Limb (tissue), 2 donors: ENCODE measurements around the gene ECSCR.

Experiments
- DNase-seq, 2 donors: peaks; one replicate each; pipeline ENCODE4 v3.0.0-alpha.2; 2016; ENCODE audit errors: extremely low spot score in 2 of 2

Gene ECSCR

DNA sequence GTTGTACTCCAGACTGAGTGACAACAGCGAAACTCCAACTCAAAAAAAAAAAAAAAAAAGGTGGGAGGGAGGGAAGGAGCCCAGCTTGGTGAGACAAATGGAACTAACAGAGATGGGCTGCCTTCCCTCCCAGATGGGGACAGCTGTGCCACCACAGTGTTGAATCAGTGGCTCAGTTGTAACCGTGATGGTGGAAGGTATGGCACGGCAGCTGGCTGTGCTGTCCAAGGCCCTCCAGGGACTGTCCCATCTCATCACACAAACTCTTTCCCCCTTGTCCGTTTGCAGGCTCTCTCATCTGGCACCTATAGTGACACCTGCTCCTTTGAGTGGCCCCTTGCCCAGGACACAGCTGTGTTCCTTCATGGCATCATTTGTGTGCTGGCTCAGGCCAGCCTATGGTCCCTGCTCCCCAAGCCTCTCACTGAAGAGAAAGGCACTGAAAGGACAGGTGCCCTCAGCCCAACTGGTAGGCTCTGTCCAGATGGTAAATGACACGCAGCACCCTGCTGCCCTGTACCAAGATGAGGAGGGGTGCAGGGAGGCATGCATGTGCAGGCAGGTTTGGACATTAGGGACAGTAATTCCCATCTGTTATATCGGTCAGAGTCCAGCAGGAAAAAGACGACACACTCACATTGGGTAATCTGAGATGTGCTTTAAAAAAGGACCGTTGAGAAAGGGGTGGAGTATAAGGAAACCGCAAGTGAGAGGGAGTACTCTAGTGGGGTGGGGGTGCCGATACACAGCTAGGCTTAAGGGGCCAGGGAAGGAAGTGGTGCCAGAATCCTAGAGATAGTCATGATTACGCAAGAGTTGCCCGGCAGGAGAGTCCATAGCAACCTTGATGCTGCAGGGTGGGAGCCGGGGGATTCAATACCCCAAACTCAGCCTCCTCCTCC is 12.6 kb upstream of the ECSCR start:
- DNase-seq: no peak

DNA sequence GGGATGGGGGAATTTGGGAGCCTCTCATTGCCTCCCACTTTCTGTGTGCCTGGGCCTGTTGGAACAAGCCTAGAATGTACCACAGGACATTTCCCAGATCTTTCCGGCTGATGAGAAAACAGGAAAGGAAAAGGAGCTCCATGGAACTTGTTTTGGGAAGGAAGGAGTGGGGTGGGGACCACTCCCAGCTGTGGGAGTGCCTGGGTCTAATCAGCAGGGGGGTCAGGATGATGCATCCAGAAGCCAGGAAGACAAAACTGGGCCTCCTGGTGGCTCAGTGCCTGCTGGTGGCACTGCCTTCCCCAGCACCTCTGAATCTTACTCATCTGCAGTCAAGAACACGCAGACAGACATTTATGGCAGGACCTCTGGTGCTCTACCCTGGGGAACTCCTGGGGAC is 11.0 kb upstream of the ECSCR start:
- DNase-seq: no peak

DNA sequence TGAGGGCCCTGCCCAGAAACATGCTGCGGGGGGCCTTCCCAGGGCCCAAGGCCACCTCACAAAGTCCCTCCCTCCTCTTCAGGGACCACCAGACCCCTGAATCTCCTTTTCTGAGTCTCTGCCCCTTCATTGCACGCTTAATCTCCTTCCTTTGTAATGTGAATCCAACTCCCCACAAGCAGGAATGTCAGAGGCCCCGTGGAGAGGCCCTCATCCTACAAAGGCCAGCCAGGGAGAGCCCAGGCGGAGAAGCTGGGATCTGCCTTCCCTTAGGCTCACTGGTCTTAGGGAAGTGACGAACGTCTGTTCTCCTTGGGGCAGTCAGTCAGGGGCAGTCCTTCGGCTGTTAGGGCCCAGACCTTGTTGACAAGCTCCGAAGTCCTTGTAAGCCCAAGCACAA is 10.6 kb upstream of the ECSCR start:
- DNase-seq: peak in 1 of 2 donors; percentile 47

DNA sequence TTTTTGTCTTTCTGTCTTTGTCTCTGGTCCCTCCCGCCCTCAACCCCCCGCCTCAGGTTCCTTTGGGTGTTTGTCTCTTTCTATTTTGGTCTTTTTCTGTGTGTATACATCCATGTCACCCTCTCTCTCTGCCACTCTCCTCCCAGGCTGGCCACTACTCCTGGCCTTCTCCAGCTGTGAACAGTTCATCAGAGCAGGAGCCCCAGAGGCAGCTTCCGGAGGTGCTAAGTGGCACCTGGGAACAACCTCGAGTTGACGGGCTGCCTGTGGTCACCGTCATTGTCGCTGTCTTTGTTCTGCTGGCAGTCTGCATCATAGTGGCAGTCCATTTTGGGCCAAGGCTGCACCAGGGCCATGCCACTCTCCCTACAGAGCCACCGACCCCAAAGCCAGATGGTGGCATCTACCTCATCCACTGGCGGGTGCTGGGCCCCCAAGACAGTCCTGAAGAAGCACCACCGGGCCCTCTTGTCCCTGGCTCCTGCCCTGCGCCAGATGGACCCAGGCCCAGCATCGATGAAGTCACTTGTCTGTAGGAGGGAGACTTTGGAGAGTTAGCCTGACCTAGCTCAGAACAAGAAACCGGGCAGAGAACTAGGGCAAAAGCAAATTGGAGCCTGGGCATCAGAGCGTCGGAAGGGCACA is 10.0 kb upstream of the ECSCR start:
- no peak for DNase-seq

DNA sequence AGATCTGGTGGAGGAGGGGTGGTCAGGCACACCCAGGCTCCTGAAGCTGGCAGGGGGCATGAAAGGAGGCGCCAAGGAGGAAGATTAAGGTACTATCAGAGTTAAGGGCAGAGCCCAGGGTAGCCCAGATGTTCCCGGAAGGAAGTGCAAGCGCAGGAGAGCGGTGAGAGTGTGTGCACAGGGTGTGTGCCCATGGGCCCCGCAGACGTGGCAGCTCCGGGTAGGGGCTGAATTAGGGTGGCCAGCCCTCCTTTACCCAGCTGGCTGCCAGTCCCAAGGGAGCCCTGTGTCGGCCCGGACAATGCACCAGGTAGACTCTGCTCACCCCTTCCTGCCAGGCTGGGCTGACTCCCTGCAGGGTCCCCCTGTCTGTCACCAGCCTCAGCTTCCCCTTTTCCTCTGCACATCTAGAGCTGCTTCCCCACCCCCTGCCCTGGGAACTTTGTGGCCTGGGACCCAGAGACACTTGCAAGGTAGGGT is 8.3 kb upstream of the ECSCR start, which contains the start of gene SMIM33:
Gene SMIM33 (plus strand): TSS at position 184 of the 480 bp plus-strand sequence. CDS start 118 bp downstream, at position 302.
- no peak for DNase-seq

DNA sequence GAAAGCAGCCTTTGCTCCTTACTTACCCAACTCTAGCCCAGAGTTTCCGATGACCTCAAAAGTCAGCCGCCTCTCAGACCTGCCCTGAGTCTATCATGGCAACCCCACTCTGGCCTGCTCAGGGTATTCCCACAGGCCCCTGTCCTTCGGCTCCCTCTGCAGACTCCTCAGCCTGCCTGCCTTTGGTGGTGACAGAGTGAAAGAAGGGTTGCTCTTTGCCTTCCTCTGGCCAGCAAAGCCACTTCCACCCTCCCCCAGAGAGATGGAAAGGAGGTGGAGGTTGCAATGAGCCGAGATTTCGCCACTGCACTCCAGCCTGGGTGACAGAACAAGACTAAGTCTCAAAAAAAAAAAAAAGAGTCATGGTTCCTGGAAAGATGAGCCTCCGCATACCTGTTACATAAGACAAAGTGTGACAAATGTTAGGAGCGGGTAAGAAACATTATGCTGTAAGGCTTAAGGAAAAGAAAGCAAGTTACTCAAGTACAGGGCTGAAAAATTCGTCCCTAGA is 5.9 kb upstream of the ECSCR start:
- no peak for DNase-seq

DNA sequence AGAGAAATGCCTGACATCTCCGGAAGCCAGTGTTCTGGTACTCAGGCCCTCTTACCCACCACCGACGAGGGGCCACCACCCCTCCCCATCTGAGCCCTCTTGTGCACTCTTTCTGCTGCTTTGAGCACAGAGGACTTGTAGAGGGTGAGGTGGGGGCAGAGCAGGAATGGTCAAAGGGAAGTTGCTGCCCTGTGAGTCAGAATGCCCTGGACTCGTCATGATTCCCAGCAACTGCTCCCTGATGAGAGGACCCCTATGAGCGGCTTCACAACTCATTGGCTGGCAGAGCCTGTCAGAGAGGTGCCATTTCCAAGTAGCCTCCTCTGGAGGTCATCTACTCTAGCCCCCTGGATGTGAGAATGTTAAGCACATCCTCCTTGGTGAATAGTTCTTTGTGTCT is 845 bp downstream of the ECSCR start:
- DNase-seq: no peak

DNA sequence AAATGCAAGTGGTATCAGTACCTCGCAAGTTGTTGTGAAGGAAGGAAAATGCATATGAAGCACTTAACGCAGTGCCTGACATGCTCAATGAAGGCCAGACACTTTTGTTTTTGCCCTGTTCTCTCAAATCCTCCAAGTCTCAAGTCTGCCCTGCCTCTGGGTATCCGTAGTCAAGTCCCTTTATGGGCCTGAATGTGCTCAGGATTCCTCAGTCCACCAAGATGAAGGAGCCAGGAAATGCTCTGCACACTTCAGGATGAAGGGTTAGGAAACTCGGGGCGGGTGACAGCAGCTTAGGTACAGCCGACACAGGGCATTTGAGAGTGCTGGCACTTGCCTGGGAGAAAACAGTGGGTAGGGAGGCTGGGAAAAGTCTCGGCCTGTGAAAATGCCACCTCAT is 1.4 kb downstream of the ECSCR start:
- DNase-seq: no peak

DNA sequence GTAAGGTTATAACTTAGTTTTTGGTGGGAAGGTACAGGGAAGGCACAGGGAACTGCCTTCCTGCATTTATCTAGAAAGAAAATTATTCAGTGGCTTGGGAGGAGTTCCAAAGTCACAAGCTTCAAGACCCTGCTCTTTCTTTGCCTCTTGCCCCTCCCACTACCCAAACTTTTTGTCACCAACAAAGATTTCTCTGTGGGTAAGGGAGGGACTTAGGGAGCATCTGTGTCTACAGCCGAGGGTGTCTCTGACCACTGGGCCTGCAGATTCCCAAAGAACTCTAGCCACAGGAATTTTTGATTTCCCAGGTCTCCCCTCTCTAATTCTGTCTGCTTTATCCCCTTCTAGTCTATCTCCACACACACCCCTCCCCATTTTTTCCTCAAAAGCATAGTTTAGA is 2.1 kb downstream of the ECSCR start:
- no peak for DNase-seq

DNA sequence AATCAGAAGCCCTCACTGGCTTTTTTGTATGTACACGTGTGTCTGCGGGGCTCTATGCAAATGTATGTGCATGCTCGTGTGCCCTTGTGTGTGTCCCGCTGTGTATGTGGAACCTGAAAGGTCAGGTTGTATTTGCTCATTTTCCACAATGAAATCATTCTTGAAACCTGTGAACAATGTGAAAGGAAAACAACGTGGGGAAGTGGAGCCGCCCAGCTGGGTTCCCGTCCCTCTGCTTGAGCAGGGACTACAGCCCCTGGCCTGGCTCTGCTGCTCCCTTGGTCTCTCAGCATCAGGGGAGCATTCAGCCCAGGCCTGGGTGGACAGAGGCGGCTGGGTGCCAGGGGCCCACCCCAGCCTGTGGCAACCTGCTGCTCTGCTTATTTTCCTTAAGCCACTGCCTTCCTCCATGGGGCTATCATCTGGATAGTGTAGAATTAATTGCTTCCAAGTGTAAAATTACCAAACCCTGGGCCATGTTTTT is 3.0 kb downstream of the ECSCR start:
- DNase-seq: no peak

DNA sequence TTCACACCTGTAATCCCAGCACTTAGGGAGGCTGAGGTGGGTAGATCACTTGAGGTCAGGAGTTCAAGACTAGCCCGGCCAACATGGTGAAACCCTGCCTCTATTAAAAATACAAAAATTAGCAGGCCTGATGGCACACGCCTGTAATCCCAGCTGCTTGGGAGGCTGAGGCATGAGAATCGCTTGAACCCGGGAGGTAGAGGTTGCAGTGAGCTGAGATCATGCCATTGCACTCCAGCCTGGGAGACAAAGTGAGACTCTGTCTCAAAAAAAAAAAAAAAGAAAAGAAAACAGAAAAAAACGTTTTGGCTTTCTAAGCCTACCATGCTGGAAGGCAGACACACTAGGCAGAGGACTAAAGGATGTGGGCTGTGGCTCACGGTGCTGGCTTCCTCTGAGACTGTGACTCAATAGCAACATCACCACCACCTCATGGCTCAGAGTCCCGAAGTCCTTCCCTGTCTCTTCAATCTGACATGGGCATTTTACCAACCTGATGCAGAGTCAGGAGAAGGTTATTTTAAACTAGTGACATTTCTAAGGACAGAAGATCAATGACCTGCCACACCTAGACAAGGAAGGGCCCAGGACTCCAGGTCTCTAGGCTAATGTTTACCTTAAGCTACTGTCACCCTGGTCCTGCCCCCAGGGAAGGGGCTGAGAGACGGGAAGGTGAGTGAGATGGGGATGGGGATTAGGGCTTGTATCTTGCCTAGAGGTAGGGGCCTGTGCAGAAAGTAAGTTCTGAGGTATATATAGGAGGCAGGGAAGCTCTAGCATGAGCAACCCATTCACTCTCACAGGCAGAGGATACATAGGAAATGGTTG is 3.7 kb downstream of the ECSCR start:
- DNase-seq: no peak

DNA sequence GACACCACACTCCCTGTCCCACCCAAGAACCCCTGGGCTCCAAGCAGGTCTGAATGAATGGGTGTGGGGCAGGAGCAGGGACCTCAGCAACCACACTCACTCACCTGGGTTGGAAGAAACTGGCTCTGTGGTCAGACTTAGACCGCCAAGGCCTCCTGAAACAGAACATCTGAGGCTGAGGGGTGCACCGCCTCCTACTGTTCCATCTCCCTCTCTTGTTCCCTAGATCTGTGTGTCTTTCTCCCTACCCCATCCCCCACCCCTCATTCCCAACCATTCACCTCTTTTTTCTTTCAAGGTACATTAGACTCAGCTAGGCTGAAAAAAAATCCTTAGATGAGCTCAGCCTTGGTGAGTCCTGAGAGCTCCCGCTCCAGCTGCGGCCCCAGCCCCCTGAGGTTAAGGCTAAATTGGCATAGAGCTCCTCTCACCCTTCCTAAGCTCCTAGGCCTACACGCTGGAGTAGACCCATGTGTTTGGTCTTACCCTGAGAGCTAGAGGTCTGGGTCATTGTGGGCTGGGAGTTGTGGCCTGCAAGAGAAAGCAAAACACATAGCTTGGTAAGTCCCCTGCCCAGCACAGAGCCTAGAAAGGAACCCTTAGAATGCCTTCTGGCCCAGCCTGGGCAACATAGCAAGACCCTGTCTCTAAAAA is 4.8 kb downstream of the ECSCR start:
- no peak for DNase-seq

DNA sequence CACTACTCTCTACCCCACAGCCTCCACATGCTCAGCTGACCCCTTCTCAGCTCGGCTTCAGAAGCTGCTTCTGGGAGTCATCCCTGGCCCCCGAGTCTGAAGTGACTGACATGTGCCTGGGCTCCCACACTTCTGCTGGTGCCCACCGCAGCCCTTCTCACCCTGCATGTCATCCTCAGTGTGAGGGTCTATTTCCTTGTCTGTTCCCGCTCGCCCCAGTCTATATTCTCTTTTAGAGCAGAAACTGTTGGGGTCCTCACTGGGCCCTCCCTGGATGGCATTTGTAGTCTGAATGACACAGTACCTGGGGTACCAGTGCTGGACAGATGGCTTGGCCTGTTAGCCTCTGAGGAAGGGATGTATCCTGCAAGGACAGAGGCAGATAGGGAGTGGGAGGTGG is 5.3 kb downstream of the ECSCR start:
- DNase-seq: no peak

DNA sequence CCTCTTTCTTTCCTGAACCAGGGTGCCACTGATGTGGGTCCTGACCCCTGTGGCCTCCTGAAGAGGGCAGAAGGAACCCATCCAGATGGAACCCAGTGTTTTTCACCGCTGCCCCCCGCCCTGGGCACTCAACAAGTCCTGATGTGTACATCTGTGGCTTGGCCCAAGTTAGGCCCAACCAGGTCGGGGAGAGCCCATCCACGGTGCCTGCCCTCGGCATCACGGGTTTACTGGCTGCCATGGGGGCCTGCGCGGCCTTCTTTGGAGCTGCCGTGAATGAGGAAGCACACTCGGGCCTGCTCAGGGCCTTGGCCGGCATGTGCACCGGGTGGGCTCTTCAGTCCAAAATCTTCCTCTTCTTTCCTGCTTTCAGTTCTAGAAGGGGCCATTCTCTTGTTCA is 5.8 kb downstream of the ECSCR start:
- no peak for DNase-seq

DNA sequence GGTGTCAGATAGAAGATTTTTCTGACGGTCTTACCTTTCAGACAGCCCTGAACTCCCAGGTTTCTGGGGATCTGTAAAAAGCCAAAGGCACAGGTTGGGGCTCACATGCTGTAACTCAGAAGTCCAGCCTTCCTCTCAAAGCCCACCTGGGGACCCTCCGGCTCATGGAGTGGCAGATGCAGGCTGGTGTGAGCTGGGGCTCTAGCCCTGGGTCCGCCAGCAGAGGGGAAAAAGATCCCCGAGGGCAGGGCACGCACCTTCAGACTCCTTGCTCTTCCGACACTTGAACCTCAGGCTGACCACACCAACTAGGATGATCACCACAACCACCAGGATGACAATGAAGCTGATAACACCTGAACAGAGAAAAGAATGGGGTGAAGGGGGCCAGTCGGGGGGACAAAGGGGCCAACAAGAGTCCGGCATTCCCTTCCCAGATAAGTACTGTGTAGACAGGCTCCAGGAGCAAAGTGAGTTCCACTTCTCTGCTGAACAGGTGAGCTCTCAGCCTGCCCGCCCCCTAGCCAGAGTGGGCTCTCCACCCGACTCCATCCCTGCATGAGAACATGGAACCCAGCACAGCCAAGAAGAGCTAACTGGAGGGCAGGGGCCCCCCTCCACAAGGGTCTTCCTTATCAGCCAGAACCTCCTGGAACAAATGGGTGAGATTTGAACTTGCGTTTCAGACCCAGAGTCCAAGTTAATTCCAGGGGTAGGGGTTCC is 7.8 kb downstream of the ECSCR start:
- DNase-seq: no peak

DNA sequence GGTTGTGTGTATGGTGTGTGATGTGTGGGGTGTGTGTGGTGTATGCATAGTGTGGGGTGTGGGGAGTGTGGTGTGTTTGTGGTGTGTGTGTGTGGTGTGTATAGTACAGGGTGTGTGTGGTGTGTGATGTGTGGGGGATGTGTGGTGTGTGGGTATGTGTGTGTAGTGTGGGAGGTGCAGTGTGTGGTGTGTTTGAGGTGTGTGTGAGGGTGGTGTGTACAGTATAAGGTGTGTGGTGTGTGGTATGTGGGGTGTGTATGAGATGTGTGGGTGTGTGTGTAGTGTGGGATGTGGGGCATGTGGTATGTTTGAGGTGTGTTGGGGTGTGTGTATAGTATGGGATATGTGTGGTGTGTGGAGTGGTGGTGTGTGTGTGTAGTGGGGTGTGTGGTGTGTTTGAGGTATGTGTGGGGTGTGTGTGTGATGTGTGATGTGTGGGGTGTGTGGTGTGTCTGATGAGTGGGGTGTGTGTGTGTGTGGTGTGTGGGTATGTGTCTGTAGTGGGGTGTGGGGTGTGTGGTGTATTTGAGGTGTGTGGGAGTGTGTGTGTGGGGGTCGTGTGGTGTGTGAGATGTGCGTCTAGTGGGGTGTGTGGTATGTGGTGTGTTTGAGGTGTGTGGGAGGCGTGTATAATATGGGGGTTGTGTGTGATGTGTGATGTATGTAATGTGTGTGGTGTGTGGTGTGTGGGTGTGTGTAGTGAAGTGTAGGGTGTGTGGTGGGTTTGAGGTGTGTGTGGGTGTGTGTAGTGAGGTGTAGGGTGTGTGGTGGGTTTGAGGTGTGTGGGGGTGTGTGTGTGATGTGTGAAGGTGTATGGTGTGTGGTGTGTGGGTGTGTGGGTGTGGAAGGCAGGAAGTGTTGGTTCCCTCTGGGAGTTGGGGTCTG is 8.6 kb downstream of the ECSCR start:
- DNase-seq: no peak

DNA sequence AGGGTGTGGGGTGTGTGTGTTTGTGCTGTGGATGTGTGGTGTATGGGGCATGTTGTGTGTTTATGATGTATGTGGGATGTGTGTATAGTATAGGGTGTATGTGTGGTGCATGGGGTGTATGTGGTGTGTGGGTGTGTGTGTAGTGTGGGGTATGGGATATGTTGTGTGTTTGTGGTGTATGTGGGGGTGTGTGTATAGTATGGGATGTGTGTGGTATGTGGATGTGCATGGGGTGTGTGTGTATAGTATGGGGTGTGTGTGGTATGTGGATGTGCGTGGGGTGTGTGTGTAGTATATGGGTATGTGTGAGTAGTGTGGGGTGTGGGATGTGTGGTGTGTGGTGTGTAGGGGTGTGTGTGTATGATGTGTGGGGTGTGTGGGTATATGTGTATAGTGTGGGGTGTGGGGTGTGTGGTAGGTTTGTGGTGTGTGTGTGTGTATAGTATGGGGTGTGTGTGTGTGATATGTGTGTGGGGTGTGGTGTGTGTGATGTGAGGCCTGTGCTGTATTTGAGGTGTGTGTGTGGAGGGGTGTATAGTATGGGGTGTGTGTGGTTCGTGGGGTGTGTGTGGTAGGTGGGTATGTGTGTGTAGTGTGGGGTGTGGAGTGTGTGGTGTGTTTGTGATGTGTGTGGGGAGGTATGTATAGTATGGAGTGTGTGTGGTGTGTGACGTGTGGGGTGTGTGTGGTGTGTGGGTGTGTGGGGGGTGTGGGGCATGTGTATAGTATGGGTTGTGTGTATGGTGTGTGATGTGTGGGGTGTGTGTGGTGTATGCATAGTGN is 10.5 kb downstream of the ECSCR start:
- DNase-seq: no peak

DNA sequence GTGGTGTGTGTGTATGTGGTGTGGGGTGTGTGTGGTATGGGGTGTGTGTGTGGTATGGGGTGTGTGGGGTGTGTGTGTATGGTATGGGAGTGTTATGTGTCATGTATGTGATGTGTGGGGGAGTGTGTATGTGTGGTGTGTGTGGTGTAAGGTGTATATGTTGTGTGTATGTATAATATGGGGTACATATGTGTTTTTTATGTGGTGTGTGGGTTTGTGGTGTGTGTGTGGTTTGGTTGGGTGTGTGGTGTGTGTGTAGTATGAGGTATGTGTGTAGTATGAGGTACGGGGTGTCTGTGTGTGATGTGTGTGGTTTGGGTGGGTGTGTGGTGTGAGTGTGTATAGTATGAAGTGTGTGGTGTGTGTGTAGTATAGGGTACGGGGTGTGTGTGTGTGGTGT is 11.4 kb downstream of the ECSCR start:
- no peak for DNase-seq
